SK-N-SH (cell line): ENCODE measurements around the gene SVIL. TPM values are rescaled to one million over a fixed set of nuclear protein-coding genes. Genes with fewer than 3 reads are reported as not detected.

Source experiments
- CTCF ChIA-PET: fragments of 300-600, 350-600 bp; formaldehyde crosslinking; extraction: SDS; loops from one replicate; lab custom pipeline; 2021; lab: Yijun Ruan, JAX
- POLR2A ChIA-PET: fragments of 350-600 bp; sonication (Branson Sonifier 250); formaldehyde crosslinking; extraction: SDS; loops from one replicate; lab custom pipeline; 2020; ENCODE audit warnings: antibody characterized with exemption, inconsistent platforms; lab: Yijun Ruan, JAX
- DNase-seq: peaks from one replicate; pipeline ENCODE4 v3.0.0; 2012
- H2AFZ ChIP-seq: fragments of 200-600 bp; sonication (generic); 2 replicates; pipeline ENCODE4 v1.8.1; 2016; ENCODE audit warnings: antibody characterized with exemption, mild to moderate bottlenecking, low read depth
- H3F3A ChIP-seq: fragments of 200-600 bp; sonication (generic); replicated peaks from 2 replicates; pipeline ENCODE3; 2016; ENCODE audit warnings: antibody characterized with exemption, mild to moderate bottlenecking; ENCODE audit not compliant: insufficient read depth
- H3K27ac ChIP-seq, 2 experiments: fragments of 200-500 bp in 1 of 2; fragments of 200-600 bp in 1 of 2; sonication (Bioruptor generic) in 1 of 2; sonication (generic), shearing (Covaris generic) in 1 of 2; 2 replicates each; pipeline versions ENCODE4 v1.5.1 to v1.6.1; 2014 to 2016; ENCODE audit warnings: low read depth in 2 of 2, inconsistent platforms in 1 of 2, low read length in 1 of 2, mild to moderate bottlenecking in 1 of 2, mixed read lengths in 1 of 2
- H3K27me3 ChIP-seq: fragments of 200-600 bp; sonication (generic), shearing (Covaris generic); 2 replicates; pipeline ENCODE4 v1.6.1; 2016; ENCODE audit warnings: mixed run types; ENCODE audit not compliant: insufficient read depth
- H3K36me3 ChIP-seq, 2 experiments: fragments of 200-500 bp in 1 of 2; fragments of 200-600 bp in 1 of 2; sonication (Bioruptor generic) in 1 of 2; sonication (generic) in 1 of 2; replicated peaks in 1 of 2; 2 replicates each; pipeline versions ENCODE3 to v1.5.1; 2014 to 2016; ENCODE audit warnings: low read length in 1 of 2, mild to moderate bottlenecking in 1 of 2; ENCODE audit not compliant: insufficient read depth in 2 of 2, control insufficient read depth in 1 of 2
- H3K4me1 ChIP-seq, 2 experiments: fragments of 200-500 bp in 1 of 2; fragments of 200-600 bp in 1 of 2; sonication (Bioruptor generic) in 1 of 2; sonication (generic), shearing (Covaris generic) in 1 of 2; 2 replicates each; pipeline versions ENCODE4 v1.5.1 to v1.6.1; 2014 to 2016; ENCODE audit warnings: low read depth in 1 of 2, low read length in 1 of 2, mixed run types in 1 of 2; ENCODE audit not compliant: insufficient read depth in 2 of 2, control insufficient read depth in 1 of 2
- H3K4me2 ChIP-seq: fragments of 200-600 bp; sonication (generic), shearing (Covaris generic); 2 replicates; pipeline ENCODE4 v1.6.1; 2017; ENCODE audit warnings: mixed run types
- H3K4me3 ChIP-seq, 2 experiments: fragments of 200-500 bp in 1 of 2; fragments of 200-600 bp in 1 of 2; sonication (Bioruptor generic) in 1 of 2; sonication (generic), shearing (Covaris generic) in 1 of 2; 2 replicates each; pipeline versions ENCODE4 v1.5.1 to v1.8.1; 2014 to 2016; ENCODE audit warnings: low read depth in 2 of 2, inconsistent platforms in 1 of 2, low read length in 1 of 2, mild to moderate bottlenecking in 1 of 2, mixed read lengths in 1 of 2, moderate library complexity in 1 of 2
- H3K79me2 ChIP-seq: fragments of 200-600 bp; sonication (generic); 2 replicates; pipeline ENCODE4 v1.8.1; 2017; ENCODE audit warnings: mild to moderate bottlenecking; ENCODE audit not compliant: insufficient read depth
- H3K9ac ChIP-seq: fragments of 200-600 bp; sonication (generic); 2 replicates; pipeline ENCODE4 v1.6.1; 2017; ENCODE audit warnings: mixed run types
- H3K9me2 ChIP-seq: fragments of 200-600 bp; sonication (generic); 2 replicates; pipeline ENCODE4 v1.6.1; 2017; ENCODE audit warnings: mixed run types
- H3K9me3 ChIP-seq: fragments of 200-600 bp; sonication (generic); 2 replicates; pipeline ENCODE4 v1.6.1; 2017; ENCODE audit warnings: mixed run types, mild to moderate bottlenecking, moderate library complexity
- H4K20me1 ChIP-seq: fragments of 200-600 bp; sonication (generic); 2 replicates; pipeline ENCODE4 v1.6.1; 2017; ENCODE audit warnings: mild to moderate bottlenecking, mixed run types; ENCODE audit not compliant: insufficient read depth
- CHD2 ChIP-seq: fragments of 150-350 bp; IDR thresholded peaks from 2 replicates; pipeline ENCODE4 v1.6.1; 2018; ENCODE audit warnings: low read length; ENCODE audit not compliant: partially characterized antibody
- CTCF ChIP-seq: fragments of 200-600 bp; sonication (generic); IDR thresholded peaks from 2 replicates; pipeline ENCODE4 v1.6.1; 2017; ENCODE audit warnings: antibody characterized with exemption, mild to moderate bottlenecking, moderate library complexity
- ELF1 ChIP-seq: IDR thresholded peaks from 2 replicates; pipeline ENCODE4 v1.4.0; 2012
- EP300 ChIP-seq, 2 experiments: IDR thresholded peaks; 2 replicates each; pipeline versions ENCODE4 v1.4.0 to v1.6.1; 2012; ENCODE audit warnings: borderline replicate concordance in 1 of 2, low read depth in 1 of 2, low read length in 1 of 2
- FOSL2 ChIP-seq: IDR thresholded peaks from 2 replicates; pipeline ENCODE4 v1.4.0; 2012; ENCODE audit warnings: low read depth, mild to moderate bottlenecking, moderate library complexity, borderline replicate concordance
- FOXJ3 ChIP-seq: sonication (generic); formaldehyde crosslinking; IDR thresholded peaks from 2 replicates; pipeline ENCODE4 v1.5.1; 2020; ENCODE audit warnings: mild to moderate bottlenecking, missing genetic modification reagents
- FOXM1 ChIP-seq: IDR thresholded peaks from 2 replicates; pipeline ENCODE4 v1.4.0; 2012; ENCODE audit warnings: low read depth, mild to moderate bottlenecking
- GABPA ChIP-seq: IDR thresholded peaks from 2 replicates; pipeline ENCODE4 v1.4.0; 2012; ENCODE audit warnings: low read depth, mild to moderate bottlenecking
- GATA2 ChIP-seq: sonication (generic); formaldehyde crosslinking; IDR thresholded peaks from 2 replicates; pipeline ENCODE4 v1.5.0; 2020; ENCODE audit warnings: mild to moderate bottlenecking, missing genetic modification reagents
- IRF3 ChIP-seq: fragments of 150-350 bp; IDR thresholded peaks from 2 replicates; pipeline ENCODE4 v1.6.1; 2016; ENCODE audit warnings: mild to moderate bottlenecking, low read depth, low read length
- JUND ChIP-seq: IDR thresholded peaks from 2 replicates; pipeline ENCODE4 v1.4.0; 2012
- MAX ChIP-seq: IDR thresholded peaks from 2 replicates; pipeline ENCODE4 v1.4.0; 2012; ENCODE audit warnings: low read depth
- MEF2A ChIP-seq: IDR thresholded peaks from 2 replicates; pipeline ENCODE4 v1.4.0; 2012; ENCODE audit warnings: low read depth, borderline replicate concordance
- NFIC ChIP-seq: IDR thresholded peaks from 2 replicates; pipeline ENCODE4 v1.4.0; 2012; ENCODE audit warnings: borderline replicate concordance
- POLR2AphosphoS5 ChIP-seq: IDR thresholded peaks from 2 replicates; pipeline ENCODE4 v1.6.1; 2012; ENCODE audit warnings: low read depth, low read length
- RXRA ChIP-seq: IDR thresholded peaks from 2 replicates; pipeline ENCODE4 v1.4.0; 2012; ENCODE audit warnings: low read depth, mild to moderate bottlenecking, borderline replicate concordance
- SIN3A ChIP-seq: IDR thresholded peaks from 2 replicates; pipeline ENCODE4 v1.6.1; 2012; ENCODE audit warnings: low read depth, mild to moderate bottlenecking, low read length, moderate library complexity, borderline replicate concordance
- SMC3 ChIP-seq: IDR thresholded peaks from 2 replicates; pipeline ENCODE4 v1.6.1; 2012; ENCODE audit warnings: low read depth, low read length, improper control_type of control experiment
- TEAD4 ChIP-seq: IDR thresholded peaks from 2 replicates; pipeline ENCODE4 v1.4.0; 2012; ENCODE audit warnings: mild to moderate bottlenecking, borderline replicate concordance; ENCODE audit not compliant: insufficient read depth
- USF1 ChIP-seq: IDR thresholded peaks from 2 replicates; pipeline ENCODE4 v1.4.0; 2012; ENCODE audit warnings: low read depth, borderline replicate concordance
- YY1 ChIP-seq: IDR thresholded peaks from 2 replicates; pipeline ENCODE4 v1.4.0; 2012; ENCODE audit warnings: low read depth, mild to moderate bottlenecking
- ZBTB33 ChIP-seq: IDR thresholded peaks from 2 replicates; pipeline ENCODE4 v1.4.0; 2012; ENCODE audit warnings: low read depth, borderline replicate concordance
- WGBS: methylation state at CpG from one replicate; pipeline ENCODE4 v1.1.6; 2017; ENCODE audit warnings: low lambda C conversion rate; 5-methylcytosine and 5-hydroxymethylcytosine counted together
- polyA plus RNA-seq, 3 experiments: library from polyadenylated mRNA; depleted of rRNA; stranded (reverse); fragments of >200 nt; gene quantifications; 2 replicates each; pipeline ENCODE4 v1.2.3, GENCODE V29; 2012

The SVIL gene
- polyA plus RNA-seq, 1 of the 3 experiments (the other 2 are of a cell fraction), result 48.7 TPM

GRCh38 chr10:29539412-29539811 is 95.4 kb downstream of the SVIL start:
- 93% methylated on average over 6 of the region's 6 CpGs for WGBS
- Histone ChIP-seq H3K4me1 (peaks cover 8 to 16% of the 10 kb centered on the region in 2 experiments), H3K27ac (no peak overlapping the region), H3K4me2 (no peak overlapping the region), H3K27me3 (no peaks in the 10 kb centered on the region), H4K20me1 (peaks cover 98% of the 10 kb centered on the region), H3K4me3 (no peak overlapping the region), H2AFZ (no peak overlapping the region), H3K36me3 (peaks cover 13 to 16% of the 10 kb centered on the region in 2 experiments), H3F3A (peaks cover 29% of the 10 kb centered on the region), H3K9me2 (no peaks in the 10 kb centered on the region), H3K79me2 (peaks cover 35% of the 10 kb centered on the region), H3K9ac (no peak overlapping the region), H3K9me3 (no peaks in the 10 kb centered on the region)
- TF ChIP-seq FOSL2, result no peak
- TF ChIP-seq GABPA, result no peak
- no peak for TF ChIP-seq IRF3
- no peak for TF ChIP-seq EP300 (IDR thresholded peaks at IDR 0.05; ENCODE audit: borderline replicate concordance in 1 of 2, low read depth in 1 of 2, low read length in 1 of 2)
- no peak for TF ChIP-seq FOXJ3 (CRISPR knock-in tag)
- TF ChIP-seq FOXM1, result no peak
- TF ChIP-seq SMC3, result no peak
- no peak for TF ChIP-seq USF1
- TF ChIP-seq NFIC, result no peak
- TF ChIP-seq YY1, result no peak
- no peak for TF ChIP-seq GATA2 (CRISPR knock-in tag)
- TF ChIP-seq MAX, result no peak
- ChIA-PET CTCF (no interaction called here), POLR2A (no interaction called here)
- DNase-seq, result no peak

GRCh38 chr10:29537799-29538198 is 97.0 kb downstream of the SVIL start:
- CTCF ChIA-PET, result no interaction called here
- H2AFZ ChIP-seq, result no peak overlapping the region
- no peak for TF ChIP-seq JUND
- TF ChIP-seq POLR2AphosphoS5, result no peak
- TF ChIP-seq TEAD4, result no peak
- no peak for TF ChIP-seq CTCF
- TF ChIP-seq RXRA, result no peak
- TF ChIP-seq FOXM1, result no peak
- TF ChIP-seq ELF1, result no peak
- TF ChIP-seq FOSL2, result no peak
- no peak for TF ChIP-seq CHD2
- no peak for TF ChIP-seq ZBTB33
- TF ChIP-seq MEF2A, result no peak
- no peak for TF ChIP-seq SIN3A
- no peak for TF ChIP-seq SMC3
- no peak for TF ChIP-seq MAX
- no peak for TF ChIP-seq GABPA

More at GRCh38 chr10:29537799-29538198, 97.0 kb downstream of the SVIL start:
- Histone ChIP-seq H3K27me3 (no peaks in the 10 kb centered on the region), H3K9ac (no peak overlapping the region), H4K20me1 (peaks cover 98% of the 10 kb centered on the region), H3K36me3 (peaks cover 16 to 17% of the 10 kb centered on the region in 2 experiments), H3K79me2 (peaks cover 28% of the 10 kb centered on the region), H3K4me1 (peaks cover 8 to 19% of the 10 kb centered on the region in 2 experiments), H3K4me3 (no peak overlapping the region), H3F3A (peaks cover 29% of the 10 kb centered on the region), H3K4me2 (no peak overlapping the region), H3K9me3 (no peaks in the 10 kb centered on the region), H3K27ac (no peak overlapping the region), H3K9me2 (no peaks in the 10 kb centered on the region)
- 97% methylated on average over 7 of the region's 7 CpGs for WGBS
- DNase-seq, result no peak
- POLR2A ChIA-PET, result no interaction called here
